Mesenchymal stem cell (in vitro differentiated cells and primary cell): ENCODE results near the gene GKN2.

Experiments
- DNase-seq: peaks from one replicate; pipeline ENCODE4 v3.0.0-alpha.2; 2013
- H2AFZ ChIP-seq: one replicate; pipeline ENCODE4 v1.6.1; 2013; ENCODE audit warnings: low read depth, mild to moderate bottlenecking, control low read depth, inconsistent platforms, low read length, moderate library complexity
- H2AK5ac ChIP-seq: 2 replicates; pipeline ENCODE4 v1.6.1; 2013; ENCODE audit warnings: low read length, moderate library complexity, mild to moderate bottlenecking, inconsistent platforms; ENCODE audit not compliant: severe bottlenecking
- H2BK120ac ChIP-seq: one replicate; pipeline ENCODE4 v1.6.1; 2013; ENCODE audit warnings: low read depth, mild to moderate bottlenecking, inconsistent platforms, low read length, moderate library complexity
- H2BK12ac ChIP-seq, 2 experiments: one replicate each; pipeline ENCODE4 v1.6.1; 2013; ENCODE audit warnings: inconsistent platforms in 2 of 2, low read length in 2 of 2, mild to moderate bottlenecking in 2 of 2, moderate library complexity in 2 of 2, control low read depth in 1 of 2
- H2BK15ac ChIP-seq: one replicate; pipeline ENCODE4 v1.6.1; 2013; ENCODE audit warnings: mild to moderate bottlenecking, low read depth, inconsistent platforms; ENCODE audit not compliant: poor library complexity, severe bottlenecking
- H2BK5ac ChIP-seq: 2 replicates; pipeline ENCODE4 v1.6.1; 2013; ENCODE audit warnings: low read depth, mild to moderate bottlenecking, low read length, control low read depth, inconsistent platforms; ENCODE audit not compliant: poor library complexity, severe bottlenecking
- H3K14ac ChIP-seq, 2 experiments: one replicate each; pipeline ENCODE4 v1.6.1; 2013; ENCODE audit warnings: inconsistent platforms in 2 of 2, low read length in 2 of 2, control low read depth in 1 of 2, mild to moderate bottlenecking in 1 of 2, moderate library complexity in 1 of 2
- H3K18ac ChIP-seq, 2 experiments: one replicate each; pipeline ENCODE4 v1.6.1; 2013; ENCODE audit warnings: inconsistent platforms in 2 of 2, low read length in 2 of 2, control low read depth in 1 of 2, low read depth in 1 of 2, mild to moderate bottlenecking in 1 of 2
- H3K23ac ChIP-seq, 2 experiments: one replicate each; pipeline ENCODE4 v1.6.1; 2013; ENCODE audit warnings: inconsistent platforms in 2 of 2, low read length in 2 of 2, mild to moderate bottlenecking in 2 of 2, moderate library complexity in 2 of 2, control low read depth in 1 of 2
- H3K27ac ChIP-seq: 2 replicates; pipeline ENCODE4 v1.5.1; 2013; ENCODE audit warnings: mild to moderate bottlenecking, moderate library complexity, low read length, control low read depth, inconsistent platforms; ENCODE audit not compliant: poor library complexity, severe bottlenecking
- H3K27me3 ChIP-seq, 2 experiments: 2 replicates each; pipeline versions ENCODE4 v1.6.1 to v1.7.0; 2013; ENCODE audit warnings: low read length in 2 of 2, mild to moderate bottlenecking in 2 of 2, moderate library complexity in 2 of 2, control low read depth in 1 of 2, inconsistent platforms in 1 of 2; ENCODE audit not compliant: control insufficient read depth in 1 of 2, insufficient read depth in 1 of 2
- H3K36me3 ChIP-seq, 2 experiments: 2 replicates each; pipeline versions ENCODE4 v1.6.1 to v1.7.0; 2013; ENCODE audit warnings: low read length in 2 of 2, control low read depth in 1 of 2, inconsistent platforms in 1 of 2, low read depth in 1 of 2, mild to moderate bottlenecking in 1 of 2; ENCODE audit not compliant: insufficient read depth in 2 of 2, control insufficient read depth in 1 of 2
- H3K4ac ChIP-seq, 2 experiments: one replicate each; pipeline ENCODE4 v1.6.1; 2013; ENCODE audit warnings: inconsistent platforms in 2 of 2, low read length in 2 of 2, mild to moderate bottlenecking in 2 of 2, moderate library complexity in 2 of 2, control low read depth in 1 of 2, low read depth in 1 of 2
- H3K4me1 ChIP-seq: 2 replicates; pipeline ENCODE4 v1.6.1; 2013; ENCODE audit warnings: low read depth, low read length, control low read depth; ENCODE audit not compliant: control insufficient read depth, insufficient read depth
- H3K4me2 ChIP-seq: 2 replicates; pipeline ENCODE4 v1.6.1; 2013; ENCODE audit warnings: low read length, mild to moderate bottlenecking, inconsistent platforms; ENCODE audit not compliant: poor library complexity, severe bottlenecking
- H3K4me3 ChIP-seq, 2 experiments: 2 replicates each; pipeline versions ENCODE4 v1.5.1 to v1.7.0; 2013; ENCODE audit warnings: low read length in 2 of 2, mild to moderate bottlenecking in 2 of 2, control low read depth in 1 of 2, low read depth in 1 of 2; ENCODE audit not compliant: insufficient read depth in 1 of 2
- H3K79me1 ChIP-seq: replicated peaks from 2 replicates; pipeline ENCODE4 v1.6.1; 2013; ENCODE audit warnings: mild to moderate bottlenecking, control low read depth, low read length, inconsistent platforms; ENCODE audit not compliant: poor library complexity, severe bottlenecking
- H3K9ac ChIP-seq: 2 replicates; pipeline ENCODE4 v1.7.0; 2013; ENCODE audit warnings: mild to moderate bottlenecking, low read length, moderate library complexity
- H3K9me3 ChIP-seq: 2 replicates; pipeline ENCODE4 v1.7.0; 2013; ENCODE audit warnings: mild to moderate bottlenecking, low read length; ENCODE audit not compliant: control insufficient read depth
- H4K8ac ChIP-seq: one replicate; pipeline ENCODE4 v1.6.1; 2013; ENCODE audit warnings: inconsistent platforms, mild to moderate bottlenecking, low read length, moderate library complexity
- H4K91ac ChIP-seq: one replicate; pipeline ENCODE4 v1.6.1; 2013; ENCODE audit warnings: mild to moderate bottlenecking, low read length, inconsistent platforms
- WGBS: methylation state at CpG from one replicate; pipeline ENCODE4 v1.1.7; 2013; ENCODE audit warnings: mixed read lengths; 5-methylcytosine and 5-hydroxymethylcytosine counted together

GKN2 gene

DNA sequence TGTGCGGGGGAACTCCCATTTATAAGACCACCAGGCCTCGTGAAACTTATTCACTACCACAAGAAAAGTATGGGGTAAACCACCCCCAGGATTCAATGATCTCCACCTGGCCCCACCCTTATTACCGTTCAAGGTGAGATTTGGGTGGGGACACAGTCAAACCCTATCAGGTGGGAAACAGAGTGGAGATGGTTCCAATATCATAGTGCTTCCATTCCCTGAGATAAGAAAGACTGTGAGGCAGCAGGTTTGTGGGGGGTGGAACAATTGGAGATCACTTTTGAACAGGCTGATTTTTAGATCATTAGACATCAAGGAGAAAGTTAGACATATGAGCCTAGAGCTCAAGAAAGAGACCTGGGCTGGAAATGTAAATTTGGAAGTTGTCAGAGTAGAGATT is 39.3 kb downstream of the GKN2 start:
- Histone ChIP-seq H2AK5ac (no peak overlapping the region), H2BK5ac (no peak overlapping the region), H3K14ac (no peak overlapping the region), H2BK120ac (no peak overlapping the region), H3K9me3 (no peaks in the 10 kb centered on the region), H3K4me2 (no peak overlapping the region), H3K18ac (no peak overlapping the region), H2BK12ac (no peak overlapping the region), H4K91ac (no peak overlapping the region), H2BK15ac (no peak overlapping the region), H2AFZ (no peak overlapping the region), H3K4me1 (peaks cover 7% of the 10 kb centered on the region), H3K23ac (no peak overlapping the region), H3K36me3 (no peaks in the 10 kb centered on the region), H3K27me3 (no peaks in the 10 kb centered on the region), H4K8ac (no peak overlapping the region), H3K4ac (no peak overlapping the region), H3K4me3 (no peak overlapping the region), H3K79me1 (no peaks in the 10 kb centered on the region), H3K9ac (no peak overlapping the region), H3K27ac (no peak overlapping the region)
- WGBS: 100% methylated on average over 1 of the region's 3 CpGs
- DNase-seq: no peak

DNA sequence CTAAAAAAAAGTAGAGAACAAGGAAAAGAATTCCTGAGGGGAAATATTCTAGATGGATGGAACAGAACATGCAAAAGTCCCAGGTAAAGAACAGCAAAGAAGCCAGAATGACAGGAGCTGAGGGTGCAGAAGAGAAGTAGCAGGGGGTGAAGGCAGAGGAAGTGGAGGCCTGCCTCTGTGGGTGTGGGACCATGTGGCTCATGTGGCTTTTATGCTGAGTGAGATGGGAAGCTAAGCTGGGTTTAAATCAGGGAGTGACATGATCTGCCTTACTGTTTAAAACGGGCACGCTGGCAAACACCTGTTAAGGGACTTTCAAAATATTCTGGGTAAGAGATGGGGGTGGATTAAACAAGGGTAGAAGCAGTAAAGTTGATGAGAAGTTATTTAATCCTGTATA is 40.0 kb downstream of the GKN2 start:
- Histone ChIP-seq H3K9ac (no peak overlapping the region), H3K79me1 (no peaks in the 10 kb centered on the region), H3K4me3 (no peak overlapping the region), H2BK5ac (no peak overlapping the region), H3K36me3 (no peaks in the 10 kb centered on the region), H2AFZ (no peak overlapping the region), H3K4ac (no peak overlapping the region), H3K4me1 (peaks cover 9% of the 10 kb centered on the region), H2BK12ac (no peak overlapping the region), H3K18ac (no peak overlapping the region), H3K4me2 (no peak overlapping the region), H3K27ac (no peak overlapping the region), H3K27me3 (no peaks in the 10 kb centered on the region), H2BK15ac (no peak overlapping the region), H2AK5ac (no peak overlapping the region), H3K9me3 (no peaks in the 10 kb centered on the region), H2BK120ac (no peak overlapping the region), H3K14ac (no peak overlapping the region), H4K91ac (no peak overlapping the region), H4K8ac (no peak overlapping the region), H3K23ac (no peak overlapping the region)
- DNase-seq: no peak
- 47% methylated on average over 2 of the region's 2 CpGs for WGBS

DNA sequence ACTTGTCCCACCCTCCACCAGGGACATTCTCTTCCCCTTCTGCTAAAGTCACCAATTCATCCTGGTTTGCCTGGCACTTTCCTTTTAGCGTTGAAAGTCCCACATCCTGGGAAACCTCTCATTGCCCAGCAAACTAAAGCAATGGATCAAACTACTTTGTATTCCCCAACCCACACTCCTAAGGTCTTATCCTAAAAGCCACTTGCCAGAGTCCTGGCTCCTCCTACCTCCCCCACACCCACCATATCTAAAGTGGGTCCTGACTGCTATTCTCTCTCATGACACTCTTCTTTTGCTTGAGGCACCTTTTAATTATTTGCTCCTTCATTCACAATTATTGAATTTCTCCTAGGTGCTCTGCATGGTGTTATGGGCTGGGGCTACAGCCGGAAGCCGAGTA is 40.6 kb downstream of the GKN2 start:
- no peak overlapping the region for H3K4me3 ChIP-seq
- H3K4me2 ChIP-seq: no peak overlapping the region
- WGBS: 95% methylated on average over 3 of the region's 3 CpGs
- H2BK12ac ChIP-seq: no peak overlapping the region
- H2BK5ac ChIP-seq: no peak overlapping the region
- H3K79me1 ChIP-seq: no peaks in the 10 kb centered on the region
- no peaks in the 10 kb centered on the region for H3K36me3 ChIP-seq
- H3K18ac ChIP-seq: no peak overlapping the region
- no peaks in the 10 kb centered on the region for H3K27me3 ChIP-seq
- H3K9ac ChIP-seq: no peak overlapping the region
- H3K4me1 ChIP-seq: peaks cover 12% of the 10 kb centered on the region
- no peak overlapping the region for H3K23ac ChIP-seq
- no peak overlapping the region for H4K91ac ChIP-seq
- H3K27ac ChIP-seq: no peak overlapping the region
- H3K4ac ChIP-seq: no peak overlapping the region
- H3K14ac ChIP-seq: no peak overlapping the region
- no peaks in the 10 kb centered on the region for H3K9me3 ChIP-seq
- peak overlapping the region; percentile 57 for H2BK15ac ChIP-seq
- H4K8ac ChIP-seq: no peak overlapping the region
- DNase-seq: no peak
- H2AK5ac ChIP-seq: no peak overlapping the region
- no peak overlapping the region for H2AFZ ChIP-seq
- no peak overlapping the region for H2BK120ac ChIP-seq

DNA sequence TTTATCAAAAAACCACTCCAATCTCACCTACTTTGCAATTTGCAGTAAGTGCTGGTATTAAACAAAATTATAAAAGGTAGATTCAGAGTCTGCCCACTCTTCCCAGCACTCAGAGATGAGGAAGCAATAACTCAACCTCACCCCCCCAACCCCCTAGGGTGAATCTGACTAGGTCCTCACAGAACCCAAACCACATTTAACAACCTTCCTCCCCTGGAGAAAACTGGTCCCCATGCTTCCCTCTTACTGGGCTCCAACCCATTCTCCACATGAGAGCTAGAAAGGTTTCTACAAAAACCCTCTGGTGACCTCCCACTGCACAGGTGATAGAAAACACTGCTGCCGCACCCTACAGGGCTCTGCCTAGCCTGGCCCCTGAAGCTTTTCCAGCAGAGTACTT is 41.0 kb downstream of the GKN2 start:
- Histone ChIP-seq H4K91ac (no peak overlapping the region), H2AFZ (no peak overlapping the region), H2AK5ac (no peak overlapping the region), H3K18ac (no peak overlapping the region), H3K4me1 (peaks cover 12% of the 10 kb centered on the region), H3K4ac (no peak overlapping the region), H4K8ac (no peak overlapping the region), H3K9me3 (no peaks in the 10 kb centered on the region), H3K36me3 (no peaks in the 10 kb centered on the region), H2BK15ac (peak overlapping the region; percentile 57), H2BK5ac (no peak overlapping the region), H3K4me3 (no peak overlapping the region), H2BK120ac (no peak overlapping the region), H3K27me3 (no peaks in the 10 kb centered on the region), H3K23ac (no peak overlapping the region), H3K9ac (no peak overlapping the region), H3K27ac (no peak overlapping the region), H3K79me1 (no peaks in the 10 kb centered on the region), H3K14ac (no peak overlapping the region), H2BK12ac (no peak overlapping the region), H3K4me2 (no peak overlapping the region)
- no peak for DNase-seq
- 100% methylated on average over 1 of the region's 1 CpG for WGBS
